Activated naive CD8-positive, alpha-beta T cell treated with anti-CD3 and anti-CD28 coated beads, Interleukin-2, amount 10 ng/mL, durations not matched to agents 7 days and 5 days (primary cell): ENCODE measurements around the gene XAGE2. TPM values are rescaled to one million over a fixed set of nuclear protein-coding genes. Genes with fewer than 3 reads are reported as not detected.

Experiments
- ATAC-seq: fragments of 150-1000 bp; cut with Tn5 transposase; one replicate; pipeline ENCODE4 v1.10.0; 2021; ENCODE audit warnings: low read depth, moderate library complexity
- POLR2A ChIA-PET: fragments of 350-600 bp; sonication (Branson Sonifier 250); formaldehyde crosslinking; loops from one replicate; lab custom pipeline; 2021; ENCODE audit warnings: antibody characterized with exemption; lab: Charles Lee
- DNase-seq: peaks from one replicate; pipeline ENCODE4 v3.0.0; 2021
- H3K27ac Mint-ChIP-seq: one replicate; pipeline ENCODE4 v1.8.0; 2022; ENCODE audit warnings: mild to moderate bottlenecking, mixed read lengths
- H3K27me3 Mint-ChIP-seq: one replicate; pipeline ENCODE4 v1.8.0; 2022; ENCODE audit warnings: mild to moderate bottlenecking, moderate library complexity, mixed read lengths
- H3K36me3 Mint-ChIP-seq: one replicate; pipeline ENCODE4 v1.8.0; 2021; ENCODE audit warnings: mild to moderate bottlenecking, mixed read lengths
- H3K4me1 Mint-ChIP-seq: one replicate; pipeline ENCODE4 v1.8.0; 2021; ENCODE audit warnings: mixed read lengths
- H3K4me3 Mint-ChIP-seq: one replicate; pipeline ENCODE4 v1.8.0; 2022; ENCODE audit warnings: mild to moderate bottlenecking, moderate library complexity, mixed read lengths
- H3K9me3 Mint-ChIP-seq: one replicate; pipeline ENCODE4 v1.8.0; 2021; ENCODE audit warnings: mixed read lengths
- microRNA-seq: library from miRNA; unstranded; fragments of <30 nt; microRNA quantifications from one replicate; pipeline ENCODE4 v1.2.0, GENCODE V29; 2022
- total RNA-seq, 2 experiments: library from RNA; stranded (reverse); gene quantifications; one replicate each; pipeline ENCODE4 v1.2.3, GENCODE V29; 2021

XAGE2 gene
- total RNA-seq, 2 experiments from 2014 or later: not detected

GRCh38 chrX:52378870-52379269 lies 10.0 kb downstream of the XAGE2 start:
- peaks cover 4% of the 10 kb centered on the region for H3K27me3 Mint-ChIP-seq

GRCh38 chrX:52380993-52381392 lies 12.2 kb downstream of the XAGE2 start:
- POLR2A ChIA-PET: no interaction called here
- DNase-seq (no peak), ATAC-seq (no peak)
- H3K27ac Mint-ChIP-seq: no peak overlapping the region
- no peaks in the 10 kb centered on the region for H3K36me3 Mint-ChIP-seq
- H3K4me1 Mint-ChIP-seq: no peaks in the 10 kb centered on the region
- no peaks in the 10 kb centered on the region for H3K9me3 Mint-ChIP-seq
- H3K27me3 Mint-ChIP-seq: peaks cover 4% of the 10 kb centered on the region
- H3K4me3 Mint-ChIP-seq: no peak overlapping the region

More at GRCh38 chrX:52378870-52379269, 10.0 kb downstream of the XAGE2 start:
- POLR2A ChIA-PET: no interaction called here
- Mint-ChIP-seq H3K27ac (no peak overlapping the region), H3K4me3 (no peak overlapping the region), H3K36me3 (no peaks in the 10 kb centered on the region), H3K4me1 (no peaks in the 10 kb centered on the region), H3K9me3 (no peaks in the 10 kb centered on the region)
- DNase-seq (no peak), ATAC-seq (no peak)

GRCh38 chrX:52410439-52411394 lies 41.9 kb downstream of the XAGE2 start:
- Mint-ChIP-seq H3K4me3 (no peak overlapping the region), H3K36me3 (no peaks in the 10 kb centered on the region), H3K4me1 (no peaks in the 10 kb centered on the region), H3K27ac (no peak overlapping the region), H3K27me3 (peaks cover 4% of the 10 kb centered on the region), H3K9me3 (no peaks in the 10 kb centered on the region)
- no peak for DNase-seq
- POLR2A ChIA-PET: no interaction called here
- ATAC-seq: no peak

GRCh38 chrX:52415304-52415703 lies 46.5 kb downstream of the XAGE2 start:
- Mint-ChIP-seq H3K27me3 (no peaks in the 10 kb centered on the region), H3K4me3 (no peak overlapping the region), H3K27ac (no peak overlapping the region), H3K9me3 (no peaks in the 10 kb centered on the region), H3K4me1 (no peaks in the 10 kb centered on the region), H3K36me3 (no peaks in the 10 kb centered on the region)
- DNase-seq: no peak
- POLR2A ChIA-PET: no interaction called here
- ATAC-seq: no peak

GRCh38 chrX:52416816-52417215 lies 48.0 kb downstream of the XAGE2 start:
- no peak for ATAC-seq

GRCh38 chrX:52420824-52421443 lies 52.1 kb downstream of the XAGE2 start:
- Mint-ChIP-seq H3K36me3 (no peaks in the 10 kb centered on the region), H3K27ac (no peak overlapping the region), H3K27me3 (no peaks in the 10 kb centered on the region), H3K9me3 (no peaks in the 10 kb centered on the region), H3K4me1 (no peaks in the 10 kb centered on the region), H3K4me3 (no peak overlapping the region)
- POLR2A ChIA-PET: interaction anchor here (0.6 kb wide), 1 partner anchor 982 kb away, joined by 3 read pairs; no protein-coding TSS in a partner anchor
- no peak for ATAC-seq
- DNase-seq: no peak

More at GRCh38 chrX:52416816-52417215, 48.0 kb downstream of the XAGE2 start:
- POLR2A ChIA-PET: no interaction called here
- Mint-ChIP-seq H3K36me3 (no peaks in the 10 kb centered on the region), H3K27ac (no peak overlapping the region), H3K4me3 (no peak overlapping the region), H3K9me3 (no peaks in the 10 kb centered on the region), H3K27me3 (no peaks in the 10 kb centered on the region), H3K4me1 (no peaks in the 10 kb centered on the region)
- no peak for DNase-seq

- POLR2A ChIA-PET: no interaction called here
These were observed 54.1 kb downstream of the XAGE2 start for GRCh38 chrX:52422884-52423283.

GRCh38 chrX:52424656-52425055 lies 55.8 kb downstream of the XAGE2 start:
- H3K27ac Mint-ChIP-seq: no peak overlapping the region
- POLR2A ChIA-PET: no interaction called here
- no peak overlapping the region for H3K4me3 Mint-ChIP-seq
- no peaks in the 10 kb centered on the region for H3K27me3 Mint-ChIP-seq
- no peaks in the 10 kb centered on the region for H3K9me3 Mint-ChIP-seq
- ATAC-seq: no peak
- DNase-seq: no peak
- H3K4me1 Mint-ChIP-seq: no peaks in the 10 kb centered on the region
- H3K36me3 Mint-ChIP-seq: no peaks in the 10 kb centered on the region

More at GRCh38 chrX:52422884-52423283, 54.1 kb downstream of the XAGE2 start:
- H3K4me1 Mint-ChIP-seq: no peaks in the 10 kb centered on the region
- ATAC-seq (no peak), DNase-seq (no peak)
- no peaks in the 10 kb centered on the region for H3K27me3 Mint-ChIP-seq
- H3K36me3 Mint-ChIP-seq: no peaks in the 10 kb centered on the region
- H3K27ac Mint-ChIP-seq: no peak overlapping the region
- H3K9me3 Mint-ChIP-seq: no peaks in the 10 kb centered on the region
- H3K4me3 Mint-ChIP-seq: no peak overlapping the region

Small RNAs within 50 kb of the gene (microRNA-seq; reads per million reads assigned to microRNA genes)
- not detected for gene MIR8088

Other genes with a start within 250 kb of the XAGE2 start
- gene MAGED4, start 184.1 kb upstream of the XAGE2 start, total RNA-seq: 1 to 10 TPM; 1.4 to 1.5 TPM
- gene XAGE1A, start 126.8 kb downstream of the XAGE2 start, total RNA-seq: not detected
- not detected for gene XAGE1B, start 148.0 kb downstream of the XAGE2 start, total RNA-seq